Lower lobe of right lung (tissue), 2 donors: ENCODE data around the gene TBC1D14. TPM values are rescaled to one million over a fixed set of nuclear protein-coding genes. Genes with fewer than 3 reads are reported as not detected.
A peak's percentile ranks its signal among the peaks of the same experiment; 100 is the strongest.
"Not testable (repeated sequence)": the region's sequence is repeated elsewhere in the genome, so short reads cannot be mapped to it uniquely, and the experiment has no call there.

Source experiments
- ATAC-seq, 2 donors: fragments of 200-7000 bp; cut with Tn5 transposase; one replicate each; pipeline ENCODE4 v1.9.1; 2020 to 2022; ENCODE audit warnings: mild to moderate bottlenecking in 2 of 2, moderate library complexity in 2 of 2
- DNase-seq: peaks from one replicate; pipeline ENCODE4 v3.0.0-alpha.2; 2020
- H3K27ac ChIP-seq: fragments of 200-600 bp; one replicate; pipeline ENCODE4 v1.8.0; 2022
- H3K27me3 ChIP-seq: fragments of 200-600 bp; one replicate; pipeline ENCODE4 v1.8.0; 2022; ENCODE audit warnings: low read depth
- H3K36me3 ChIP-seq: fragments of 200-600 bp; one replicate; pipeline ENCODE4 v1.8.0; 2022; ENCODE audit warnings: mild to moderate bottlenecking
- H3K4me1 ChIP-seq: fragments of 200-600 bp; one replicate; pipeline ENCODE4 v1.8.0; 2022
- H3K4me3 ChIP-seq: fragments of 200-600 bp; one replicate; pipeline ENCODE4 v1.8.0; 2022; ENCODE audit warnings: mild to moderate bottlenecking
- H3K9me3 ChIP-seq: fragments of 200-600 bp; one replicate; pipeline ENCODE4 v1.8.0; 2022
- CTCF ChIP-seq: fragments of 200-600 bp; IDR thresholded peaks from one replicate; pipeline ENCODE4 v1.8.0; 2022; ENCODE audit warnings: antibody characterized with exemption, mild to moderate bottlenecking
- intact Hi-C: fragments of 100-400 bp; cut with DNase I; formaldehyde crosslinking; loops from one replicate; pipeline ENCODE4 v1.11.0; 2022
- total RNA-seq: library from RNA; stranded (reverse); fragmentation: NEBNext Ultra II Directional; extraction: Animal tissue kit (Norgen Biotek cat#: 25700); gene quantifications from one replicate; pipeline ENCODE4 v1.2.1, GENCODE V29; 2021
- donor health status: DM: no; HTN: yes; CAD: no; lungs with severe emphysema.

The TBC1D14 gene
- total RNA-seq, 1 donor from 2014 or later, result 60.7 TPM

GRCh38 chr4:6900956-6901355 is 8.7 kb upstream of the TBC1D14 start:
- H3K36me3 ChIP-seq, result no peaks in the 10 kb centered on the region
- no peaks in the 10 kb centered on the region for H3K4me1 ChIP-seq
- peaks cover 3% of the 10 kb centered on the region for H3K27me3 ChIP-seq
- intact Hi-C loops, result no loop called here
- no peak overlapping the region for H3K27ac ChIP-seq
- H3K4me3 ChIP-seq, result no peak overlapping the region
- H3K9me3 ChIP-seq, result no peaks in the 10 kb centered on the region
- TF ChIP-seq CTCF, result no peak
- DNase-seq (no peak), ATAC-seq (peak in 1 of 2 donors; percentile 7)

GRCh38 chr4:6901669-6902317 is 7.8 kb upstream of the TBC1D14 start:
- DNase-seq (no peak), ATAC-seq (peak in 1 of 2 donors; percentile 28)
- no peaks in the 10 kb centered on the region for H3K36me3 ChIP-seq
- H3K27me3 ChIP-seq, result peaks cover 3% of the 10 kb centered on the region
- no peak for TF ChIP-seq CTCF
- no peaks in the 10 kb centered on the region for H3K4me1 ChIP-seq
- intact Hi-C loops, result no loop called here
- H3K27ac ChIP-seq, result no peak overlapping the region
- H3K9me3 ChIP-seq, result no peaks in the 10 kb centered on the region
- no peak overlapping the region for H3K4me3 ChIP-seq

- no peak for DNase-seq
- H3K4me1 ChIP-seq, result no peaks in the 10 kb centered on the region
- no peak for ATAC-seq
- no peaks in the 10 kb centered on the region for H3K9me3 ChIP-seq
- peaks cover 3% of the 10 kb centered on the region for H3K27me3 ChIP-seq
- H3K4me3 ChIP-seq, result no peak overlapping the region
- TF ChIP-seq CTCF, result no peak
- no peaks in the 10 kb centered on the region for H3K36me3 ChIP-seq
- intact Hi-C loops, result no loop called here
- H3K27ac ChIP-seq, result no peak overlapping the region
Measured at GRCh38 chr4:6902318-6903042, 7.1 kb upstream of the TBC1D14 start.

GRCh38 chr4:6905516-6906445 is 3.8 kb upstream of the TBC1D14 start:
- no peaks in the 10 kb centered on the region for H3K9me3 ChIP-seq
- intact Hi-C loops, result no loop called here
- H3K4me1 ChIP-seq, result peaks cover 20% of the 10 kb centered on the region
- ATAC-seq (no peak), DNase-seq (no peak)
- no peak overlapping the region for H3K27ac ChIP-seq
- peaks cover 3% of the 10 kb centered on the region for H3K27me3 ChIP-seq
- TF ChIP-seq CTCF, result no peak
- no peaks in the 10 kb centered on the region for H3K36me3 ChIP-seq
- no peak overlapping the region for H3K4me3 ChIP-seq

- H3K9me3 ChIP-seq, H3K27me3 ChIP-seq, H3K36me3 ChIP-seq, DNase-seq, H3K4me3 ChIP-seq, intact Hi-C loops, H3K27ac ChIP-seq, ATAC-seq: not testable (repeated sequence)
- peaks cover 27% of the 10 kb centered on the region for H3K4me1 ChIP-seq
Measured at GRCh38 chr4:6906486-6906885, 3.1 kb upstream of the TBC1D14 start.
